H1 (cell line): Measurements from ENCODE around the gene UBQLN1. TPM values are rescaled to one million over a fixed set of nuclear protein-coding genes. Genes with fewer than 3 reads are reported as not detected.

ENCODE experiments used
- ASH2L ChIP-seq: fragments of 200-600, 300-600 bp; sonication (generic); IDR thresholded peaks from one replicate; pipeline ENCODE4 v1.7.1; 2017; ENCODE audit warnings: low read length
- polyA plus RNA-seq, 7 experiments: library from polyadenylated mRNA; depleted of rRNA in 3 of 7; stranded (reverse) in 5 of 7; unstranded in 2 of 7; fragments of >200 nt in 5 of 7; fragments of 200-250 nt in 2 of 7; gene quantifications; 1 replicate in 5 of 7; 2 replicates in 1 of 7; 4 replicates in 1 of 7; pipeline versions ENCODE4 v1.2.1 to v1.2.3, GENCODE V29; 2011 to 2013; ENCODE audit warnings: missing spikeins in 2 of 7, mixed read lengths in 2 of 7
- total RNA-seq: library from RNA; stranded (reverse); fragmentation: NEBNext Ultra II Directional; extraction: Animal tissue kit (Norgen Biotek cat#: 25700); gene quantifications from 2 replicates; pipeline ENCODE4 v1.2.1, GENCODE V29; 2021

The UBQLN1 gene
- total and polyA plus RNA-seq, 2 of the 8 experiments (the other 6 are each of a cell fraction or from before 2014, with no cell fraction given) = 62.4 to 105 TPM

DNA sequence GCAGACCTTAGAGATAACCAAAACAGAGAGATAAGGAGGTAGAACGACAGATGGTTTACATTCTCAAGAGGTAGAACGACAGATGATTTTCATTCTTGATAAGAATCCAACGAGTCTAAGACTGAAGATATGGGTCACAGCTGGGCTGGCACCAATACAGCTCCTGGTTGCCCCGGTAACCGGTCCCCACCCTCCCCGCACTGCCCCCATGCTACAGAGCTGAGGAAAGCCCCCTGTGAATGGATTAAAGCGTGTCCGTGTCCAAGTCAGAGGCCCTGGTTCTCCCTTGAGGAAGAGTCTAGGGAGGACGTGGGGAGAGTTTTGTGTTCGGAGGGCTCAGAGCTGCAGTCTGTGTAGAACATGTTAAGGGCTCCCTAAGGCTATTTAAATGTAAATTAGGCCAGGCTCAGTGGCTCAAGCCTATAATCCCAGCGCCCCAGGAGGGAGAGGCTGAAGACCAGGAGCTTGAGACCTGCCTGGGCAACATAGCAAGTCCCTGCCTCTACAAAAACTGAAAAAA, 76.8 kb downstream of the UBQLN1 start (continued):
- TF ChIP-seq ASH2L = peak; percentile 38
- TF ChIP-seq, all 59 proteins: peak for 6
